Neuron (in vitro differentiated cells): ENCODE measurements around the gene ZNF132.

Experiments used
- H2AFZ ChIP-seq: one replicate; pipeline ENCODE4 v1.6.1; 2013; ENCODE audit warnings: low read depth, mild to moderate bottlenecking, inconsistent platforms, low read length, moderate library complexity
- H3K27me3 ChIP-seq: one replicate; pipeline ENCODE4 v1.6.1; 2013; ENCODE audit warnings: low read length; ENCODE audit not compliant: insufficient read depth
- H3K36me3 ChIP-seq: one replicate; pipeline ENCODE4 v1.6.1; 2013; ENCODE audit warnings: low read length; ENCODE audit not compliant: insufficient read depth
- H3K4me1 ChIP-seq: one replicate; pipeline ENCODE4 v1.6.1; 2013; ENCODE audit warnings: low read length; ENCODE audit not compliant: insufficient read depth
- H3K4me3 ChIP-seq: 2 replicates; pipeline ENCODE4 v1.5.1; 2013; ENCODE audit warnings: mild to moderate bottlenecking, low read length, moderate library complexity
- H3K9me3 ChIP-seq: one replicate; pipeline ENCODE4 v1.6.1; 2013; ENCODE audit warnings: low read length

The ZNF132 gene

DNA sequence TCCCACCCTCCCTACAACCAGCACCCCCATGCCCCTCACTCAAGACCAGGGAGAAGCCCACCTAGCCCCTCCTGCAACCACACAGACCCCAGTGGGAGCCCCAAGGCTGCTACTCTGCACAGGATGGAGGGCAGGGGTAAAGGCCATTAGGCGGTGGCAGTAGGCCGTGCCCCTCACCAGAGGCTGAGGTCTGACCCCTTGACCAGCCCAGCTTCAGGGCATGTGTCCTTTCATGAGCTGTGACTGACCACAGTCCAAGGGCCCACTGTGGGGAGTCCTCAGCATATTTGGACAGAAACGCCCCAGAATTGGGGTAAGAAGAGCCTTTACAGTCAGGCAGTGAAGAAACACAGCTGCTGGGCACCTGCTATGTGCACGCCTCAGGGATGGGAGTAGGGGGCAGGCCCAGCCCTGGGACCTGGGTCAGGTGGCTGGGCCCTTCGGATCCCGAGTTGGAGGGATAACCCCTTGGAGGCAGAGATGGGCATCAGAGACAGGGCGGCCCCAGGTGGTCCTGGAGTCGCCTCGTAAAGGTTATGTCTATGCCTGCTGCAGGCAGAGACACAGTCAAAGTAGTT lies 54.6 kb downstream of the ZNF132 start:
- peaks cover 32% of the 10 kb centered on the region for H3K4me1 ChIP-seq
- peaks cover 14% of the 10 kb centered on the region for H3K36me3 ChIP-seq
- H2AFZ ChIP-seq = no peak overlapping the region
- peak overlapping the region; percentile 76 for H3K4me3 ChIP-seq
- H3K27me3 ChIP-seq = no peaks in the 10 kb centered on the region
- no peaks in the 10 kb centered on the region for H3K9me3 ChIP-seq

DNA sequence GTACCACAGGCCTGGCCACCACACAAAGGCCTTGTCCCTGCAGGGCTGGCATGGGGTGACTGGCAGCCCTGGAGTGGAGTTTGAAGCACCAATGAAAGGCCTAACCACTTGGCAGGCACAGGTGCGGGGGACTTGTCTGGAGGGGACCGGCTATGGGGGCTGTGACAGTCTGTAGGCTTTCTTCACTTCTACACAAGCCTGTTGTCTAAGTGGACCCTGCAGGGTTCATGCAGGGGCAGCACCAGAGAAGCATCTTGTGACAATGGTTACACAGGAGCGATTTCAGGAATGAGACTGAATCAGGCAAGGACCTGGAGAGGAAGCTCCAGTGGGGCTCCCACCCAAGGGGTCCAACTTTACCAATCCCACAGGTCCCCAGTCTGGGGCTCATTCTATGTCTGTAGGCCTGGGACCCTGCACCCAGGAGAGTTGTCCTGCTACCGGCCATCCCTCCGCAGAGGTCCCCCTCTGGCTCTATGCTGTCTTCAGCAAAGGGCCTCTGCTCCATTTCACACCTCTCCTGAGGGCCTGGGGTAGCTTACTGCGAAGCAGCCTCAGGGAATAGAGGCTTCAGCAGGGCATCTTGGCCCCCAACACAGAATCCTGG lies 56.9 kb downstream of the ZNF132 start:
- Histone ChIP-seq H3K4me1 (peaks cover 35% of the 10 kb centered on the region), H3K36me3 (peaks cover 2% of the 10 kb centered on the region), H3K9me3 (no peaks in the 10 kb centered on the region), H3K4me3 (no peak overlapping the region), H2AFZ (no peak overlapping the region), H3K27me3 (no peaks in the 10 kb centered on the region)
